ENCODE results near the gene ZNF460. TPM values are rescaled to one million over a fixed set of nuclear protein-coding genes. Genes with fewer than 3 reads are reported as not detected.

Gene ZNF460
- total RNA-seq, 1 experiment from 2014 or later, result 62.9 TPM

- TF ChIP-seq, protein P1, sequence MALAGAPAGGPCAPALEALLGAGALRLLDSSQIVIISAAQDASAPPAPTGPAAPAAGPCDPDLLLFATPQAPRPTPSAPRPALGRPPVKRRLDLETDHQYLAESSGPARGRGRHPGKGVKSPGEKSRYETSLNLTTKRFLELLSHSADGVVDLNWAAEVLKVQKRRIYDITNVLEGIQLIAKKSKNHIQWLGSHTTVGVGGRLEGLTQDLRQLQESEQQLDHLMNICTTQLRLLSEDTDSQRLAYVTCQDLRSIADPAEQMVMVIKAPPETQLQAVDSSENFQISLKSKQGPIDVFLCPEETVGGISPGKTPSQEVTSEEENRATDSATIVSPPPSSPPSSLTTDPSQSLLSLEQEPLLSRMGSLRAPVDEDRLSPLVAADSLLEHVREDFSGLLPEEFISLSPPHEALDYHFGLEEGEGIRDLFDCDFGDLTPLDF (CRISPR knock-in tag; IDR thresholded peaks at IDR 0.05), result 0 out of 2 replicates have a peak, but pooled peaks have one; percentile 38
- TF ChIP-seq CTCF (IDR thresholded peaks at IDR 0.05) (no peak), GRHL2 (CRISPR knock-in tag; IDR thresholded peaks at IDR 0.05; ENCODE audit: insufficient replicate concordance, severe bottlenecking) (no peak), KAT7 (CRISPR knock-in tag; IDR thresholded peaks at IDR 0.05; ENCODE audit: borderline replicate concordance) (no peak), ZNF317 (CRISPR knock-in tag; IDR thresholded peaks at IDR 0.05; ENCODE audit: borderline replicate concordance, low read depth) (no peak), ELF4 (CRISPR knock-in tag; IDR thresholded peaks at IDR 0.05; ENCODE audit: low read depth) (no peak), E2F4 (CRISPR knock-in tag; IDR thresholded peaks at IDR 0.05; ENCODE audit: borderline replicate concordance, low read depth) (no peak), ZNF532 (CRISPR knock-in tag; IDR thresholded peaks at IDR 0.05; ENCODE audit: borderline replicate concordance) (no peak; the same call in 1 of the 2 replicates), SMAD3 (CRISPR knock-in tag; IDR thresholded peaks at IDR 0.05; ENCODE audit: borderline replicate concordance) (0 out of 2 replicates have a peak, but pooled peaks have one; percentile 38), NFATC4 (CRISPR knock-in tag; IDR thresholded peaks at IDR 0.05) (no peak), RORB (CRISPR knock-in tag; IDR thresholded peaks at IDR 0.05) (no peak), IRF1 (CRISPR knock-in tag; IDR thresholded peaks at IDR 0.05) (0 out of 2 replicates have a peak, but pooled peaks have one; percentile 48), SP1 (CRISPR knock-in tag; conservative IDR thresholded peaks at IDR 0.05) (peak; percentile 84), GTF2I (CRISPR knock-in tag; conservative IDR thresholded peaks at IDR 0.05) (no peak), MYBL2 (CRISPR knock-in tag; IDR thresholded peaks at IDR 0.05) (peak; percentile 41; the same call in 1 of the 2 replicates), GABPB1 (CRISPR knock-in tag; IDR thresholded peaks at IDR 0.05) (peak; percentile 80), RELA (CRISPR knock-in tag; IDR thresholded peaks at IDR 0.05; ENCODE audit: borderline replicate concordance) (0 out of 2 replicates have a peak, but pooled peaks have one; percentile 51), ZMAT4 (CRISPR knock-in tag; IDR thresholded peaks at IDR 0.05) (no peak)
- TF ChIP-seq, protein P2, sequence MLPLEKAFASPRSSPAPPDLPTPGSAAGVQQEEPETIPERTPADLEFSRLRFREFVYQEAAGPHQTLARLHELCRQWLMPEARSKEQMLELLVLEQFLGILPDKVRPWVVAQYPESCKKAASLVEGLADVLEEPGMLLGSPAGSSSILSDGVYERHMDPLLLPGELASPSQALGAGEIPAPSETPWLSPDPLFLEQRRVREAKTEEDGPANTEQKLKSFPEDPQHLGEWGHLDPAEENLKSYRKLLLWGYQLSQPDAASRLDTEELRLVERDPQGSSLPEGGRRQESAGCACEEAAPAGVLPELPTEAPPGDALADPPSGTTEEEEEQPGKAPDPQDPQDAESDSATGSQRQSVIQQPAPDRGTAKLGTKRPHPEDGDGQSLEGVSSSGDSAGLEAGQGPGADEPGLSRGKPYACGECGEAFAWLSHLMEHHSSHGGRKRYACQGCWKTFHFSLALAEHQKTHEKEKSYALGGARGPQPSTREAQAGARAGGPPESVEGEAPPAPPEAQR (CRISPR knock-in tag; IDR thresholded peaks at IDR 0.05), result no peak
- TF ChIP-seq, protein P3, sequence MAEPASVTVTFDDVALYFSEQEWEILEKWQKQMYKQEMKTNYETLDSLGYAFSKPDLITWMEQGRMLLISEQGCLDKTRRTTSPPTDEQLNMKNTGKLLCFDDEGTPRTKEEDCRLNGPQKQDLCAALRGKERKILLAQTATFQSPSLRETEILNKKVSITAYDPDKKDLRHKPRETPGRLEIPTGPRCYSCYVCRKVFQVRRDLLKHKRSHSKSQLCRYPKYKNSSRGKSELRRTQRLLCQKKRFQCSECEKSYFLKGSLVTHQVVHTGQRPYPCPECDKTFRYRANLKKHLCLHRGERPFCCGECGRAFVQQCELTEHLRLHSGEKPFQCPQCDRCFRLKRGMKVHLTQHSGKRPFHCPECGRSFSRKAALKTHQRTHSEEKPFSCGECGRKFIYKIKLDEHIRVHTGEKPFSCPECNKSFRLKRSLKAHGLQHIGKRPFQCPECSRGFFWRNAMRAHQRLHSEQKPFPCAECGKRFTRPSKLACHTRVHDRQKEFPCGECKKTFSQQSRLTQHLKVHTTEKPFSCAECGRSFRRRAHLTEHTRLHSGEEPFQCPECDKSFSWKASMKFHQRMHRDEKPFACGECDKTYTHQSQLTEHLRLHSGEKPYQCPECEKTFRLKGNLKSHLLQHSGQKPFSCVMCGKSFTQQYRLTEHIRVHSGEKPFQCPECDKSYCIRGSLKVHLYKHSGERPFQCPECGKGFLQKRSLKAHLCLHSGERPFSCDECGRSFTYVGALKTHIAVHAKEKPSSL (CRISPR knock-in tag; conservative IDR thresholded peaks at IDR 0.05), result no peak
- TF ChIP-seq, protein P4, sequence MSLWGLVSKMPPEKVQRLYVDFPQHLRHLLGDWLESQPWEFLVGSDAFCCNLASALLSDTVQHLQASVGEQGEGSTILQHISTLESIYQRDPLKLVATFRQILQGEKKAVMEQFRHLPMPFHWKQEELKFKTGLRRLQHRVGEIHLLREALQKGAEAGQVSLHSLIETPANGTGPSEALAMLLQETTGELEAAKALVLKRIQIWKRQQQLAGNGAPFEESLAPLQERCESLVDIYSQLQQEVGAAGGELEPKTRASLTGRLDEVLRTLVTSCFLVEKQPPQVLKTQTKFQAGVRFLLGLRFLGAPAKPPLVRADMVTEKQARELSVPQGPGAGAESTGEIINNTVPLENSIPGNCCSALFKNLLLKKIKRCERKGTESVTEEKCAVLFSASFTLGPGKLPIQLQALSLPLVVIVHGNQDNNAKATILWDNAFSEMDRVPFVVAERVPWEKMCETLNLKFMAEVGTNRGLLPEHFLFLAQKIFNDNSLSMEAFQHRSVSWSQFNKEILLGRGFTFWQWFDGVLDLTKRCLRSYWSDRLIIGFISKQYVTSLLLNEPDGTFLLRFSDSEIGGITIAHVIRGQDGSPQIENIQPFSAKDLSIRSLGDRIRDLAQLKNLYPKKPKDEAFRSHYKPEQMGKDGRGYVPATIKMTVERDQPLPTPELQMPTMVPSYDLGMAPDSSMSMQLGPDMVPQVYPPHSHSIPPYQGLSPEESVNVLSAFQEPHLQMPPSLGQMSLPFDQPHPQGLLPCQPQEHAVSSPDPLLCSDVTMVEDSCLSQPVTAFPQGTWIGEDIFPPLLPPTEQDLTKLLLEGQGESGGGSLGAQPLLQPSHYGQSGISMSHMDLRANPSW (CRISPR knock-in tag; conservative IDR thresholded peaks at IDR 0.05; ENCODE audit: low read depth), result no peak
Observed at GRCh38 chr19:57280165-57280961, at the start of gene ZNF460 (continued).

Measured in WTC11 (cell line).